ENCODE results near the gene TNIK.

Gene TNIK

GRCh38 chr3:171178714-171179113 lies 281.5 kb downstream of the TNIK start:
- Histone ChIP-seq H3K4me3 (ENCODE audit: low read depth, low read length) (no peak overlapping the region), H3K9me3 (no peaks in the 10 kb centered on the region), H3K36me3 (no peaks in the 10 kb centered on the region), H3K27me3 (no peaks in the 10 kb centered on the region), H3K4me1 (no peaks in the 10 kb centered on the region)
- no peak for DNase-seq
- TF ChIP-seq CTCF (IDR thresholded peaks at IDR 0.05; ENCODE audit: low read depth, low read length): no peak

DNA sequence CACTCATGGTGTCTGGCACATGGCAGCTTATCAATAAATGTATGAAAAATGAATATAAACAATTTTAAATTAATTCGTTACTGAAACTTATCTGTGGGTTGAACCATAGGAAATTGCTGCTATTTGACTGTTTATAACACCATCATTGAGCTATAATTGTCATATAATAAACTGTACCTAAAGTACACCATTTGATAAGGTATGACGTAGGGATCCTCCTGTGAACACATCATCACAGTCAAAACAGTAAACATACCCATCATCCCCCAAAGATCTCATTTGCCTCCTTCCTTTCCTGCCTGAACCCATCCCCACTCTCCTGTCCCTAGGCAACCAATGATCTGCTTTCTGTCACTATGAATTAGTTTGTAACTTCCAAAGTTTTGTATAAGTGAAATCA lies 282.7 kb downstream of the TNIK start:
- no peak for TF ChIP-seq CTCF (IDR thresholded peaks at IDR 0.05; ENCODE audit: low read depth, low read length)
- DNase-seq: no peak
- Histone ChIP-seq H3K27me3 (no peaks in the 10 kb centered on the region), H3K4me1 (no peaks in the 10 kb centered on the region), H3K9me3 (no peaks in the 10 kb centered on the region), H3K36me3 (no peaks in the 10 kb centered on the region), H3K4me3 (ENCODE audit: low read depth, low read length) (no peak overlapping the region)

- Histone ChIP-seq H3K27me3 (no peaks in the 10 kb centered on the region), H3K36me3 (no peaks in the 10 kb centered on the region), H3K4me3 (ENCODE audit: low read depth, low read length) (no peak overlapping the region), H3K4me1 (no peaks in the 10 kb centered on the region), H3K9me3 (no peaks in the 10 kb centered on the region)
- TF ChIP-seq CTCF (IDR thresholded peaks at IDR 0.05; ENCODE audit: low read depth, low read length): no peak
- DNase-seq: no peak
These were observed 283.1 kb downstream of the TNIK start for GRCh38 chr3:171177056-171177455.

GRCh38 chr3:171176244-171176933 lies 283.8 kb downstream of the TNIK start:
- Histone ChIP-seq H3K9me3 (no peaks in the 10 kb centered on the region), H3K4me1 (no peaks in the 10 kb centered on the region), H3K27me3 (no peaks in the 10 kb centered on the region), H3K4me3 (ENCODE audit: low read depth, low read length) (no peak overlapping the region), H3K36me3 (no peaks in the 10 kb centered on the region)
- no peak for DNase-seq
- no peak for TF ChIP-seq CTCF (IDR thresholded peaks at IDR 0.05; ENCODE audit: low read depth, low read length)

DNA sequence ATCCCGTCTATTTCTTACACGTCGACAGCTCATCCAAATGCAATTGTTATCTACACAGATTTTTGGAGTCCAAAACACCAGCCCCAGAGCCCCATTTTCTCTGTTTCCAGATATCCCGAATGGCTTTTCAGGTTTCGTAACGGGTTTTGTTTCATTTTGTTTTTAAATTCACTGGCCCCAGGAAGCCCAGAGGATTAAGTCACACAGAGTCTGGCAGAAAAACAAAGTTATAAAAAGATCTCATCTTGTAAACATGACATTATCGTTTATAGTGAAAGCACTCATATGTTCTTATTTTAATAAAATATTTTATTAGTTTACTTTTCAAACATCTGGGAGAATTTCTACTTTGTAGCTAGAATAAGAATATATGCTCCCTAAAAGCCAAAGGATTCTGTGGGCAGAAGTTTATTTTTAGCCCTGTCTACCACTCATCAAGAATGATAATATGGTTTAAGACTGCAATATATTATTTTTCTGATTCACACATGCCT lies 284.4 kb downstream of the TNIK start:
- DNase-seq: no peak
- H3K4me1 ChIP-seq: no peaks in the 10 kb centered on the region
- H3K27me3 ChIP-seq: no peaks in the 10 kb centered on the region
- no peak for TF ChIP-seq CTCF (IDR thresholded peaks at IDR 0.05; ENCODE audit: low read depth, low read length)
- H3K4me3 ChIP-seq (ENCODE audit: low read depth, low read length): no peak overlapping the region
- no peaks in the 10 kb centered on the region for H3K36me3 ChIP-seq
- no peaks in the 10 kb centered on the region for H3K9me3 ChIP-seq

DNA sequence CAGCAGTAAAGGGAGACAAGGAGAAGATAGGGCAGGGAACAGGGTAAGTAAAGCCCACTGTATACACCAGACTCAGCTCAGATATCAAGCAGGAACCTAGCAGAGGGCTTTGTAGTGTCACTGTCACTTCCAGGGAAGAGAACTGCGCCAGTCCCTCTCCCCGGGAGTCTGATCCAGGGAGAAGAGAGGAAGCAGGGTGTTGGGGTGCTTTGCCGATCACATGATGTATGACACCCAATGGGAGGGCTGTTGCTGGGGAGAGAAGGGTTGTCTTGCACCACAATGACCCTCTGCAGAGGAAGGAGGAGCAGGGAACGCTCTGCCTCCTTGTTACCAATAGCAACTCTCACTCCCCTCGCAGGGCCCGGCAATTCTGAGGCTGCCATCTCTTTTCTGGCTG lies 286.5 kb downstream of the TNIK start:
- no peaks in the 10 kb centered on the region for H3K9me3 ChIP-seq
- peaks cover 5% of the 10 kb centered on the region; the same call in 1 of the 2 replicates for H3K4me1 ChIP-seq
- H3K27me3 ChIP-seq: no peaks in the 10 kb centered on the region
- no peak for TF ChIP-seq CTCF (IDR thresholded peaks at IDR 0.05; ENCODE audit: low read depth, low read length)
- DNase-seq: no peak
- H3K36me3 ChIP-seq: no peaks in the 10 kb centered on the region
- H3K4me3 ChIP-seq (ENCODE audit: low read depth, low read length): no peak overlapping the region
